Neuron (in vitro differentiated cells): ENCODE measurements around the gene TMEM174.

Source experiments
- H2AFZ ChIP-seq: one replicate; pipeline ENCODE4 v1.6.1; 2013; ENCODE audit warnings: low read depth, mild to moderate bottlenecking, inconsistent platforms, low read length, moderate library complexity
- H3K27me3 ChIP-seq: one replicate; pipeline ENCODE4 v1.6.1; 2013; ENCODE audit warnings: low read length; ENCODE audit not compliant: insufficient read depth
- H3K36me3 ChIP-seq: one replicate; pipeline ENCODE4 v1.6.1; 2013; ENCODE audit warnings: low read length; ENCODE audit not compliant: insufficient read depth
- H3K4me1 ChIP-seq: one replicate; pipeline ENCODE4 v1.6.1; 2013; ENCODE audit warnings: low read length; ENCODE audit not compliant: insufficient read depth
- H3K4me3 ChIP-seq: 2 replicates; pipeline ENCODE4 v1.5.1; 2013; ENCODE audit warnings: mild to moderate bottlenecking, low read length, moderate library complexity
- H3K9me3 ChIP-seq: one replicate; pipeline ENCODE4 v1.6.1; 2013; ENCODE audit warnings: low read length

Gene TMEM174

GRCh38 chr5:73157414-73158303, 15.3 kb upstream of the TMEM174 start:
- H3K9me3 ChIP-seq, result no peaks in the 10 kb centered on the region
- no peak overlapping the region for H2AFZ ChIP-seq
- H3K27me3 ChIP-seq, result peaks cover 9% of the 10 kb centered on the region
- H3K4me1 ChIP-seq, result no peaks in the 10 kb centered on the region
- no peaks in the 10 kb centered on the region for H3K36me3 ChIP-seq
- no peak overlapping the region for H3K4me3 ChIP-seq

- Histone ChIP-seq H3K27me3 (peaks cover 9% of the 10 kb centered on the region), H3K36me3 (no peaks in the 10 kb centered on the region), H3K9me3 (no peaks in the 10 kb centered on the region), H3K4me1 (no peaks in the 10 kb centered on the region), H3K4me3 (no peak overlapping the region), H2AFZ (no peak overlapping the region)
Observed at GRCh38 chr5:73158313-73158712, 14.7 kb upstream of the TMEM174 start.

GRCh38 chr5:73160239-73160671, 12.7 kb upstream of the TMEM174 start:
- H3K9me3 ChIP-seq, result no peaks in the 10 kb centered on the region
- peaks cover 13% of the 10 kb centered on the region for H3K27me3 ChIP-seq
- no peaks in the 10 kb centered on the region for H3K4me1 ChIP-seq
- H2AFZ ChIP-seq, result no peak overlapping the region
- no peaks in the 10 kb centered on the region for H3K36me3 ChIP-seq
- H3K4me3 ChIP-seq, result no peak overlapping the region

GRCh38 chr5:73170522-73170921, 2.5 kb upstream of the TMEM174 start:
- no peaks in the 10 kb centered on the region for H3K36me3 ChIP-seq
- H3K9me3 ChIP-seq, result no peaks in the 10 kb centered on the region
- no peaks in the 10 kb centered on the region for H3K4me1 ChIP-seq
- peaks cover 6% of the 10 kb centered on the region for H3K27me3 ChIP-seq
- H2AFZ ChIP-seq, result no peak overlapping the region
- no peak overlapping the region for H3K4me3 ChIP-seq

GRCh38 chr5:73171495-73171894, 1.5 kb upstream of the TMEM174 start:
- Histone ChIP-seq H3K27me3 (peaks cover 6% of the 10 kb centered on the region), H3K9me3 (no peaks in the 10 kb centered on the region), H3K4me3 (no peak overlapping the region), H2AFZ (no peak overlapping the region), H3K36me3 (no peaks in the 10 kb centered on the region), H3K4me1 (no peaks in the 10 kb centered on the region)

GRCh38 chr5:73174100-73174815, 1.3 kb downstream of the TMEM174 start:
- Histone ChIP-seq H3K27me3 (peaks cover 5% of the 10 kb centered on the region), H2AFZ (no peak overlapping the region), H3K9me3 (no peaks in the 10 kb centered on the region), H3K4me3 (no peak overlapping the region), H3K4me1 (no peaks in the 10 kb centered on the region), H3K36me3 (no peaks in the 10 kb centered on the region)

GRCh38 chr5:73176250-73176649, 3.3 kb downstream of the TMEM174 start:
- no peaks in the 10 kb centered on the region for H3K4me1 ChIP-seq
- H3K9me3 ChIP-seq, result no peaks in the 10 kb centered on the region
- H3K27me3 ChIP-seq, result peaks cover 5% of the 10 kb centered on the region
- H3K36me3 ChIP-seq, result no peaks in the 10 kb centered on the region
- H3K4me3 ChIP-seq, result no peak overlapping the region
- no peak overlapping the region for H2AFZ ChIP-seq

GRCh38 chr5:73178265-73178664, 5.3 kb downstream of the TMEM174 start:
- Histone ChIP-seq H2AFZ (no peak overlapping the region), H3K4me3 (no peak overlapping the region), H3K27me3 (peaks cover 3% of the 10 kb centered on the region), H3K4me1 (no peaks in the 10 kb centered on the region), H3K36me3 (no peaks in the 10 kb centered on the region), H3K9me3 (no peaks in the 10 kb centered on the region)

GRCh38 chr5:73179730-73180129, 6.7 kb downstream of the TMEM174 start:
- no peak overlapping the region for H2AFZ ChIP-seq
- H3K27me3 ChIP-seq, result peaks cover 2% of the 10 kb centered on the region
- H3K9me3 ChIP-seq, result peaks cover 2% of the 10 kb centered on the region
- H3K36me3 ChIP-seq, result no peaks in the 10 kb centered on the region
- H3K4me1 ChIP-seq, result no peaks in the 10 kb centered on the region
- H3K4me3 ChIP-seq, result no peak overlapping the region

GRCh38 chr5:73180566-73180965, 7.6 kb downstream of the TMEM174 start:
- H2AFZ ChIP-seq, result no peak overlapping the region
- peaks cover 2% of the 10 kb centered on the region for H3K27me3 ChIP-seq
- H3K9me3 ChIP-seq, result peaks cover 2% of the 10 kb centered on the region
- no peaks in the 10 kb centered on the region for H3K36me3 ChIP-seq
- H3K4me3 ChIP-seq, result no peak overlapping the region
- H3K4me1 ChIP-seq, result no peaks in the 10 kb centered on the region

GRCh38 chr5:73182307-73182706, 9.3 kb downstream of the TMEM174 start:
- H3K4me3 ChIP-seq, result no peak overlapping the region
- H3K36me3 ChIP-seq, result no peaks in the 10 kb centered on the region
- no peak overlapping the region for H2AFZ ChIP-seq
- H3K4me1 ChIP-seq, result no peaks in the 10 kb centered on the region
- H3K9me3 ChIP-seq, result peaks cover 2% of the 10 kb centered on the region
- no peaks in the 10 kb centered on the region for H3K27me3 ChIP-seq

- H3K4me3 ChIP-seq, result no peak overlapping the region
- no peak overlapping the region for H2AFZ ChIP-seq
- H3K4me1 ChIP-seq, result no peaks in the 10 kb centered on the region
- H3K27me3 ChIP-seq, result no peaks in the 10 kb centered on the region
- H3K9me3 ChIP-seq, result peaks cover 2% of the 10 kb centered on the region
- H3K36me3 ChIP-seq, result no peaks in the 10 kb centered on the region
Observed at GRCh38 chr5:73183000-73183399, 10.0 kb downstream of the TMEM174 start.

- Histone ChIP-seq H3K4me3 (no peak overlapping the region), H2AFZ (no peak overlapping the region), H3K36me3 (no peaks in the 10 kb centered on the region), H3K27me3 (no peaks in the 10 kb centered on the region), H3K9me3 (peaks cover 2% of the 10 kb centered on the region), H3K4me1 (no peaks in the 10 kb centered on the region)
Observed at GRCh38 chr5:73183481-73183891, 10.5 kb downstream of the TMEM174 start.
